ENCODE measurements around the gene NFIC. TPM values are rescaled to one million over a fixed set of nuclear protein-coding genes. Genes with fewer than 3 reads are reported as not detected.
"Not testable (repeated sequence)": the region's sequence is repeated elsewhere in the genome, so short reads cannot be mapped to it uniquely, and the experiment has no call there.

NFIC gene
- total RNA-seq, 1 donor, result 42.7 TPM

DNA sequence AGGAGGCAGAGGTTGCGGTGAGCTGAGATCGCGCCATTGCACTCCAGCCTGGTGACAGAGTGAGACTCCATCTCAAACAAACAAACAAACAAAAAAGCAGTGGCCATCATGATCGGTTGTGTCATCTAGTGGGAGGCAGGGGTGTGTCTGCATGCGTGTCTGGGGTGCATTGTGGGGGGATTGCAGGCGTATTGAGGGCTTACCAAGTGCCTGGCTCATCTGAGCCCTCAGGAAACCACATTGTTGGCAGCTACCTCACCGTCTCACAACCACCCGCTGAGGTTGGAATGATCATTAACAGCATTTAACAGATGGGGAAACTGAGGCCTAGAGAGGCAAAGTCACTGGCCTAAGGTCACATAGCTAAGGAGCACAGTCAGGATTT is 30.5 kb downstream of the NFIC start:
- TF ChIP-seq CTCF (IDR thresholded peaks at IDR 0.05; ENCODE audit: insufficient read depth, low read depth, low read length), result no peak
- no peak overlapping the region for H3K4me3 ChIP-seq (ENCODE audit: low read depth, low read length)
- no peak for DNase-seq (ENCODE audit: low read depth)

GRCh38 chr19:3397266-3398022 is 31.1 kb downstream of the NFIC start:
- TF ChIP-seq CTCF (IDR thresholded peaks at IDR 0.05; ENCODE audit: insufficient read depth, low read depth, low read length), result no peak
- no peak for DNase-seq (ENCODE audit: low read depth)
- no peak overlapping the region for H3K4me3 ChIP-seq (ENCODE audit: low read depth, low read length)

DNA sequence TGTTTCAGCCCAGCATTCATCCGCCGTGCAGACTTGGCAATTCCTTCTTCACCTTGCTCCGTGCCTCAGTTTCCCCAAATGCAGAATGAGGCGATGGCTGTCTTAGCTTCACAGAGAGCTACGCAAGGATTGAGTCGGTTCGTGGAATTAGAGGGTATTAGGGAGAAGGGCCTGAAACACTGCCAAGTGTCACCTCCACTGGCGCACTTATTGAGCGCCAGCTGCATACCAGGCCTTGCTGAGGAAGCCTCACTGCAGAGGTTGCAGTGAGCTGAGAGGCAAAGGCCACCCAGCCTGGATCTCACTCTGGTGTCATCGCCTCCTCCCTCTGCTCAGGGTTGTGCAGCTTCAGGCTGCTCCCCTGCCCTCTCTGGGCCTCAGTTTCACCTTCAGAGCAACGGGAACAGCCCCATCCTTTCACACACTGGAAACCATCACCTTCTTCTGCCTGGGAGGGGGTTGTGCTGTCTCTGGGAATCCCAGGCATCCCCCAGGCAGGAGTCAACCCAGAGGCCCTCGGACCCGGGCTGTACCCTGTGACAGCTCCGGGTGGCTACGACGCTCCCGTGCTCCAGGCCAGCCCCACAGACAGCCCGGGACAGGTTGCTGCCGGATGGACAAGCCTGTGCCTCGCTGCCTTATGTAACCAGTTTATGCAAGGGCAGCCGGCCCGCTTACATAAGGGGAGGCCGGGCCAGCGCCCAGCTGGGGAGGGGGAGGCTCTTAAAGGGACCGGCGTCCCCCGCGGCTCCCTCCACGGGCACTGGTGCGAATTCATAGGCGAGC is 31.9 kb downstream of the NFIC start:
- DNase-seq (ENCODE audit: low read depth), result peak; percentile 73
- no peak for TF ChIP-seq CTCF (IDR thresholded peaks at IDR 0.05; ENCODE audit: insufficient read depth, low read depth, low read length)
- peak overlapping the region; percentile 7 for H3K4me3 ChIP-seq (ENCODE audit: low read depth, low read length)

- no peak for DNase-seq (ENCODE audit: low read depth)
- no peak for TF ChIP-seq CTCF (IDR thresholded peaks at IDR 0.05; ENCODE audit: insufficient read depth, low read depth, low read length)
- H3K4me3 ChIP-seq (ENCODE audit: low read depth, low read length), result no peak overlapping the region
Observed at GRCh38 chr19:3398900-3399278, 32.5 kb downstream of the NFIC start.

DNA sequence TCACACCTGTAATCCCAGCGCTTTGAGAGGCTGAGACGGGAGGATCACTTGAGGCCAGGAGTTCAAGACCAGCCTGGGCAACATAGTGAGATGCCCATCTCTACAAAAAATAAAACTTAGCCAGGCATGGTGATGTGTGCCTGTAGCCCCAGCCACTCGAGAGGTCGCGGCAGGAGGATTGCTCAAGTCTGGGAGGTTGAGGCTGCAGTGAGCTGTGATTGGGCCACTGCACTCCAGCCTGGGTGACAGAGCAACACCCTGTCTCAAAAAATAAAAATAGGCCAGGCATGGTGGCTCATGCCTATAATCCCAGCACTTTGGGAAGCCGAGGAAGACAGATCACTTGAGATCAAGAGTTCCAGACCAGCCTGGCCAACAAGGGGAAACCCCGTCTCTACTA is 32.9 kb downstream of the NFIC start:
- not testable (repeated sequence) for DNase-seq (ENCODE audit: low read depth); H3K4me3 ChIP-seq (ENCODE audit: low read depth, low read length)

DNA sequence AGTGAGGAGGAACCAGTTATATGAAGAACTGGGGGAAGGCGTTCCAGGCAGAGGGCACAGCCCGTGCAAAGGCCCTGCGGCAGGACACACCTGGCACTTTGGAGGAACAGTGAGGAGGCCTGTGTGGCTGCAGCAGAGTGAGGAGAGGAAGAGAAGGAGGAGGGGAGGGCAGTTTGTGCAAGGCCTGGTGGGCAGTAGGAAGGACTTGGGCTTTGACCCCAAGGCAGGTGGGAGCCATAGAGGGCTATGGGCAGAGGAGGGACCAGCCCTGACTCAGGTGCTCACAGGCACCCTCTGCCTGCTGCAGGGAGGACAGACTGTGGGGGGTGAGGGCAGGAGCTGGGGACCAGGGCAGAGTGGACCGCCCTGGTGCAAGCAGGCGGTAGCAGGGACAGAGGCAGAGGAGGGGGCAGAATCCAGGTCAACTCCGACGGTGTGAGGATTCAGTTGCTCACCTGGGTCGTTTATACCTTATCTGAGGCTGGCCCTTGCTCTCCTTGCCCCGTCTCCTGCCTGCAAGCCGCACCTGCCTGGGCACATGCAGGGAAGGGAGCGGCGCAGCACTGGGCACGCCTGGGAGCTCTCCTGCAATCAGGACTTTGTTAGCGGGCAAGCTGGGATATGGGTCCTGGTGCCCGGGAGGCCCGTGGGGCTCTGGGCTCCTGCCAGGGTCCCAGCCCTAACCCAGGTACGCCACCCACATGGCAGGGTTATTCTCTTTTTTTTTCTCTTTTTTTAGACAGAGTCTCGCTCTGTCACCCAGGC is 34.8 kb downstream of the NFIC start:
- no peak for TF ChIP-seq CTCF (IDR thresholded peaks at IDR 0.05; ENCODE audit: insufficient read depth, low read depth, low read length)
- no peak overlapping the region for H3K4me3 ChIP-seq (ENCODE audit: low read depth, low read length)
- no peak for DNase-seq (ENCODE audit: low read depth)

All from fibroblast of villous mesenchyme (primary cell).